GM21526 (cell line): Measurements from ENCODE around the gene POFUT1.
"Not testable (repeated sequence)": the region's sequence is repeated elsewhere in the genome, so short reads cannot be mapped to it uniquely, and the experiment has no call there.

Experiments used
- ATAC-seq: cut with Tn5 transposase; IDR thresholded peaks from one replicate; pipeline ENCODE4 v1.9.1; 2021; ENCODE audit warnings: moderate library complexity; ENCODE audit not compliant: unreplicated experiment, low FRiP score

Gene POFUT1

DNA sequence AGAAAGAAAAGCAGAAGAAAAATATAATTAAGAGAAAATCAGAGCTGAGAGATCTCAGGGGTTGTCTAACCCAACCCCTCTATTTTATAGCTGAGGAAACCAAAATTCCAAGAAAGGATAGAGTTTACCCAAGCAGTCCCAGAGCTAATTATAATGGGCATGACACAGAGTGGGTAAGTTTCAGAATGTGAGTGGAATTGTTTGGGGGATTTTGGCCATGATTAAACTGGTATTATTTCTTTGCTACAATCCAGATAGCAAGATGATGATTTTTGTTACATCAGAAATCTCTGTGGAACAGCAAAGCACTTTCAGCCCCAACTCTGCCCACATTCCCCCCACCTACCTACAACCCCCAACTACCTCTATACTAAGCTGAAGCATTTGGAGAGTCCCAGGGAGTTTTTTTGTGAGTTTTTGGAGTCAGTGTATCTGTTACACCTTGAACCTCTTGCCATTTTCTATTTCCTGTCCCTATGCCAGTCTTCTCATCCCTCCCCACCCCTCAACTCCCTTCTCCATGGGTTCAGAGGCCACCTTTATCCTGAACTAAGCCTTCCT, 24.7 kb downstream of the POFUT1 start:
- no peak for ATAC-seq

DNA sequence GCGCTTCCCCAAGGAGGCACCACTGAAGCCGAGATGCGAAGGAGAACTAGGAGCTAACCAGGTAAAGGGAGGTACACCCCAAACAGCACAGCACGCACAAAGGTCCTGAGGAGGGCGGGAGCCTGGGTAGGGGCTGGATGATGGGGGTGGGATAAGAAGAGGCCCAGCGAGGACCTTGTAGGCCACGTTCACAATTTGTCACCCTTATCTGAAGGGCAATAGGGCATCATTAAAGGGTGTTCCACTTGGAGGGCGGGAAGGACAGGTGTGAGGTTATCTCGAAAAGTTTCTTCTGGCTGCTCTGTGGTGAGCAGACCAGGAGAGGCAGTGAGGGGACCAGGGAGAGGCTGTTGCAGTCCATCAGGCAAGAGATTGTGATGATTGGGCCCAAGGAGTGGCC, 25.6 kb downstream of the POFUT1 start:
- ATAC-seq = no peak

DNA sequence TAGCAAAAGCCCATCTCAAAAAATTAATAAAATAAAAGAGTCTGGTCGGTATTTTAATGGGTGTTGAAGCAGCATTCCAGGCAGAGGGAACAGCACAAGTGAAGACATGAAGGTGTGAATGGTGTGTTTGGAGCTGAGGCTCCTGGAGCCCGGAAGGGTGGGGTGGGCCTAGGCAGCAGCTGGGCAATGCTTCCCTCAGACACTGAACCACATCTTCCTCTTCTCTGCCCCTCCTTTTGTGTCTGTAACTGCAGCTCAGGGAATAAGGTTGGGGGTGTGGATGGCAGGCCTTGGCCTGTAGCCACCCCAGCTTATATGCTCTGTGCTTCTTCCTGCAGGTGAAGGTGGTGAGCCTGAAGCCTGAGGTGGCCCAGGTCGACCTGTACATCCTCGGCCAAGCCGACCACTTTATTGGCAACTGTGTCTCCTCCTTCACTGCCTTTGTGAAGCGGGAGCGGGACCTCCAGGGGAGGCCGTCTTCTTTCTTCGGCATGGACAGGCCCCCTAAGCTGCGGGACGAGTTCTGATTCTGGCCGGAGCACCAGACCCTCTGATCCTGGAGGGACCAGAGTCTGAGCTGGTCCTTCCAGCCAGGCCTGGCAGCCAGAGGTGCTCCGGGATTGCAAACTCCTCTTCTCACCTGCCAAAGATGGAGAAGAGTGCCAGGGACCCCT, 26.6 kb downstream of the POFUT1 start:
- no peak for ATAC-seq

DNA sequence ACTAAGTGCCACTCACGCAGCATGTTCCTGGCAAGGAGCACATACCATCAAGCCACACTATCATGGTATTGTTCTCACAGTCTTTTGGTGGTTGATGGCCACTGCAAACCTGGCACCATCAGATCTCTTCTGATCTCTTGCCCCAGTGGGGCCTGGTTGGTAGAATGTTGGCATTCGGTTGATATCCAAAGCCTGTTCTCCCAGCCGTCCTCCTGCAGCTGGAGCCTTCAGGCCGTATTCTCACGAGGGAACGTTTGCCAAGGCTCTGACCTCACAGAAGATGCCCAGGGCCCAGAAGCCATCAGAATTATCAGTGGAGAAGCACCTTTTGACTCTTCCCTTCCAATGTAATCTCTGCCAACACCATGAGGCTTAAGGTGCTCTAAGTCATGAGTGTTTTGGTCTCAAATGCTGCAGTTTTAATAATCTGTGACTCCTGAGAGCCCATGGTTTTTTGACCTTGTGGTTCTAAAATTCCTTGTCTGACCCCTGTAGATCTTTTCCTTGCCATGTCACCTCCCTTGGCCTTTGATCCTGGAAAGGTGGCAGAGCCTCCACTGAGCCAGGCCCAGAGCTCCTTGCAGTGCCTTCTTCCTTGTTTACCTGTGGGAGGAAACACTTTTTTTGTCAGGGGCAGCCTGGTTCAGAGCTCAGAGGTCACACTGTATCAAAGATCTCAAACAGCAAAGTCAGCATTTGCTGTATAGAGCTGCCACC, 27.8 kb downstream of the POFUT1 start:
- no peak for ATAC-seq

DNA sequence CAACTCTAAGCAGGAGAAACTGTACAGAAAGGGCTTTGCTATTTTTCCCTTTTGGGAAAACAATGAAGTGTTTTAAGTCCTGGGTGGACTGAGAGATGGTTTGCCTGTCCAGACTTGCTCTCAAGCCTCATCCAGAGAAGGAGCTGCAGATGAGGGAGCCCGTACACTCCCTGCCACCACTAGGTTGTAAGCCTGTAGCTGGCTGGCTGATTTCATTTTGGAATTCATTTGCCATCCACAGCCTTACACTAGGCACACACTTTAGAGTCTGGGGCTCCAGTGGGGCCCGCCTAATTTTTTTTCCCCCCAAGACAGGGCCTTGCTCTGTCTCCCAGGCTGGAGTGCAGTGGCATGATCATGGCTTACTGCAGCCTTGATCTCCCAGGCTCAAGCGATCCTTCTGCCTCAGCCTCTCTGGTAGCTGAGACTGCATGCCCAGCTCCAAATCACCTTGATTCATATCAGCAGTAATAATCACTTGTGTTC, 28.4 kb downstream of the POFUT1 start:
- ATAC-seq = no peak

DNA sequence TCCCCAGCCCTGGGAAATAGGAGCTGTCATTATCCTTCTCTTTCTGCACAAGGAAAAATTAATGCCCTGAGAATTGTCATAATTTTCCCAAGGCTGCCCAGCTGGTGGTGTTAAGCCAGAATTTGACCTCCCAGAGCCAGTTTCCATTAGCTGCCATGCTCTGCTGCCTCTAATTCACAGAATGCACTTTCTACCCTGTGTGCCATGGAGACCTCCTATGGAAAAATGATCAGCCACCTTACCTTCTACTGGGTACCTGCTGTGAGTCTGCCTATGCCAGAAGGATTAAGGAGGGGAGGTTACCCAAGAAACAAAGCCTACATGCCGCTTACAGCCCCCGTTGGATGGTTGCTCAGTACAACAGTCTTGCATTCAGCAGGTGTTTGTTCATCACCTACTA, 29.1 kb downstream of the POFUT1 start:
- ATAC-seq = no peak

DNA sequence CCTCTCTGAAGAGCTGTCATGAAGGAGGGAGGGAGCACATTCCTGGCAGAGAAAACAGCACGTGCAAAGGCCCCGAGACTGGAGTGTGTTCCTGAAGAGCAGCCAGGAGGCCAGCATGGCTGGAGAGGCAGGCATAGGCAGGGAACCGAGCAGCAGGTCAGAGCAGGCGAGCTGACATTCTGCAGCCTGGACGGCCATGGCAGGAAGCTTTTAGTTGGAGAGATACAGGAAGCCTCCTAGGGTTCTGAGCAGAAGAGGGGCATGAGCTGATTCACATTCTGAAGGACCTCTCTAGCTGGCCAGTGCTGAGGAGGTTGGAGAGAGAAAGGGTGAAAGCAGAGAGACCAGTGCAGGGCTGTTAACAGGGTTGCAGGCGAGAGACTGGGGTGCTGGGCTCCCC, 29.7 kb downstream of the POFUT1 start:
- no peak for ATAC-seq

DNA sequence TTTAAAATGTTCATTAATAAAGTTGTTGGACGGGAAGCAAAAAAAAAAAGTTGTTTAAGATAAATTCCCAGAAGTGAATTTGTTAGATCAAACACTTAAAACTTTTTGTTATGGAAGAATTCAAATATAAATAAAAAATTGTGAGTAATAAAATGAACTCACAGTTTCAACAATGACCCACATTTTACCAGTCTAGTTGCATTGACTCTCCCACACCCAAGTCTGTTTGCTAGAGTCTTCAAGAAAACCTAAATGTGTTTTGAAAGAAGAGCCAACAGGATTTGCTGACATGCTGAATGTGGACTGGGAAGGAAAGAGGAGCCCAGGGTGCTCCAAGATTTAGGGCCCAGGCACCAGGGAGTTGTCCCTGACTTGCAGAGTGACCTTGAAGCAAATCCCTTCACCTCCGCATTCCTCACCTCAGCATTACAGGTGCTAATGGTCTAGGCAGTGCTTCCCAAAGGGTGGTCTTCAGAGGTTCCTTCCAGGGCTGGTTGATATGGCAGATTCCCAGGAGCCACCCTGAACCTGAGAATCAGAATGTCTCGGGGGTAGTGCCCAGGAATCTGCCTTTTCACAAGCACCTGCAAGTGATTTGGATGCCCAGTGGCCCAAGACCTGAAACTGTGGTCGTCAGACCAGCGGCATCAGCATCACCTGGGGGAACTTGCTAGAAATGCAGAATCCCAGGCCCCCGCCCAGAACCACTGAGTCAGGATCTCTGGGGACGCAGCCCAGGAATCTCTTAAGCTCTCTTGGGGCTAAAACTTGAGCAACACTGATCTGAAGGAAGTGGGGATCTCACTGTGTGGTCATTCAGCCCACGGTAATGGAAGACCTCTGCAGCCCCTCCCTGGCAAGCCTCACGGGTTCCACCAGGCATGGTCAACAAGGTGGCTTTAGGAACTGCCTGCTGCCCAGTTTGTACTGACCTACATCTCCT, 31.1 kb downstream of the POFUT1 start:
- ATAC-seq = no peak

DNA sequence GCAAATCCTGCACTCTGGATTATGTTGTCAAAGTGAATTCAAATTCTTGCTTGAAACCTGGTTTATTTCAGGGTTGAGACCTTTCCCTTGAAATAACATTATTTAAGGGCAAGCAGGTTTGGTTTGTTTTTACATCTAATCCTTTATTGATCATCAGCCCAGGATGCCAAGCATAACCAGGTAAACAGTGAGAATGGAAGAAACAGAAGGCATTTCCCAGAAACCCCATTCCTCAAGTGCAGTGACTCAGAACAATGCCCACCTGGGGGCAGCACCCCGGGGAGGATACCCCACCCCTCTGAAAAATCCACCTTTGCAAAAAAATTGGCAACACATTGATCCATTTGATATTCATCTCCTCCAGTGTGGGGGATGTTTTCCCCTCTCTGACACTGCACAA, 32.5 kb downstream of the POFUT1 start:
- no peak for ATAC-seq

DNA sequence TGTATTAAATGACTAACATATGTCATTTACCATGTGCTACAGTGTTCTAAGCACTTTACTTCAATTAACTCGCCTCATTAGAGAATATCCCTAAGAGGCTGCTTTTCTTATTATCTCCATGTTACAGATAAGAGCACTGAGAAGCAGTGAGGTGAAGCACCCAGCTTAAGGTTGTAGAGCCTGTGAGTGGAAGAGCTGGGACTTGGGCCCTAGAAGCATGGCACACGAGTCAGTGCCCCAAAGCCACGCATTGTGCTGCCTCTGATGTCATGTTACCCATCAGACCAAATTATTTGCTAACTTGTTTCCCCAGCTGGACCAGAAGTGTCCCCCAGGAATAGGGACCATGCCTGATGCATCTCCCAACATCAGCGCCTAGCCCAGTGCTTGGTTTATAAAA, 34.1 kb downstream of the POFUT1 start:
- ATAC-seq = no peak

DNA sequence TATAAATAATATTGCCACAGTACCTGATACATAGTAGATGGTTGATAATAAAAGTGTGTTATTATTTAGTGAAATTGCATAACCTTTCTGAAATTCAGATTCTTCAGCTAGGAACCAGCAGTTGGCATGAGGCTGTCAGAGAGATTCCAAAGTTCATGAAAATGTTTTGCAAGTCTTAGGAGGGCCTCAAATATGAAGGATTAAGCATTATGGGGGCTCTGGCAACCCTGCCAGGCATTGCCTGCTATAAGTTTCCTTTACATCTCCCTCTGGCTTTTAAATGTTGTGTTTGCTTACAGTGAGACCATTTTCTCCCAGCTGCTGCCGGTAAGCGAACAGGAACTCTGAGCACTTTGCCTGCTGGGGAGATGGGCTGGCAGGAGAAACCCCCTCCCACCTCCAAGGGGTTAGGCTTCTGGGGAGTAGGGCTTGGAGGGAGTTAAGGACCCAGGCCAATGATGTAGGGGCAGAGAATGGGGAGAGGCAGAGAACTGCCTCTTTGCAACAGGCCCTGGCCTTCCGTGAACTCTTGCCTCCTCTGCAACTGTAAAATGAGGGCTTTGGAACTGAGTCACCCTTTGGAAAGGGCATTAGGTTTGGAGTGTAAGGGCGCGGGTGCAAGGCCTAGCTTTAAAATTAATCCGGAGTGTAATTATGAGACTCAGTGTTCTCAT, 36.6 kb downstream of the POFUT1 start:
- no peak for ATAC-seq

DNA sequence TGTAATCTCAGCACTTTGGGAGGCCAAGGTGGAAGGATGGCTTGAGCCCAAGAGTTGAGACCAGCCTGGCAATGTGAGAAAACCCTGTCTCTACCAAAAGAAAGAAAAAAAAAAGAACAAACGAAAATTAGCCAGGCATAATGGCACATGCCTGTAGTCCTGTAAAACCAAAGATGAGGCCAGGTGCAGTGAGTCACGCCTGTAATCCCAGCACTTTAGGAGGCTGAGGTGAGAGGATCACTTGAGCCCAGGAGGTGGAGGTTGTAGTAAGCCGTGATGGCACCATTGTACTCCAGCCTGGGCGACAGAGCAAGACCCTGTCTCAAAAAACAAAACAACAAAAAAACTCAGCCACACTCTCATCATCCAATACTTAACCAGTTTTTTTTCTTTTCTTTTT, 37.3 kb downstream of the POFUT1 start:
- ATAC-seq = no peak

DNA sequence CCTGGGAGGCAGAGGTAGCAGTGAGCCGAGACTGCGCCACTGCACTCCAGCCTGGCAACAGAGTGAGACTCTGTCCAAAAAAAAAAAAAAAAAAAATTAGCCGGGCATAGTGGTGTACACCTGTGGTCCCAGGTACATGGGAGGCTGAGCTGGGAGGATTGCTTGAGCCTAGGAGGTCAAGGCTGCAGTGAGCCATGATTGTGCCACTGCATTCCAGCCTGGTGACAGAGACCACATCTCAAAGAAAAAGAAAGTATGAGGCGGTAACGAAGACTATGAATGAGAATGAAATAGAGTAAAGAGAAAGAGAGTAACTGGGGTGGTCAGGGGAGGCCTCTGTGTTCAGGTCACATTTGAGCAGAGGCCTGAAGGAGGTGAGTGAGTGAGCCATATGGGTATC, 38.5 kb downstream of the POFUT1 start:
- ATAC-seq = not testable (repeated sequence)

DNA sequence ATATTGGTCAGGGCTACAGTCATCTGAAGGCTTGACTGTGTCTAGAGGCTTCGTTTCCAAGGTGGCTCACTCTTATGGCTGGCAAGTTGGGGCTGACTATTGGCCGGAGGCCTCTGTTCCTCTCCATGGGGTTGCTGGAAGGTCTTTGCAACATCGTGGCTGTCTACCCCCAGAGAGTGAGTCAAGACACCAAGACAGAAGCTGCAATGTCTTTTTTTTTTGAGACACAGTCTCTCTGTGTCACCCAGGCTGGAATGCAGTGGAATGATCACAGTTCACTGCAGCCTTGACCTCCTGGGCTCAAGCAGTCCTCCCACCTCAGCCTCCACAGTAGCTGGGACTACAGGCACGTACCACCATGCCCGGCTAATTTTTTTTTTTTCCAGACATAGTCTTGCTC, 40.4 kb downstream of the POFUT1 start:
- ATAC-seq = no peak

DNA sequence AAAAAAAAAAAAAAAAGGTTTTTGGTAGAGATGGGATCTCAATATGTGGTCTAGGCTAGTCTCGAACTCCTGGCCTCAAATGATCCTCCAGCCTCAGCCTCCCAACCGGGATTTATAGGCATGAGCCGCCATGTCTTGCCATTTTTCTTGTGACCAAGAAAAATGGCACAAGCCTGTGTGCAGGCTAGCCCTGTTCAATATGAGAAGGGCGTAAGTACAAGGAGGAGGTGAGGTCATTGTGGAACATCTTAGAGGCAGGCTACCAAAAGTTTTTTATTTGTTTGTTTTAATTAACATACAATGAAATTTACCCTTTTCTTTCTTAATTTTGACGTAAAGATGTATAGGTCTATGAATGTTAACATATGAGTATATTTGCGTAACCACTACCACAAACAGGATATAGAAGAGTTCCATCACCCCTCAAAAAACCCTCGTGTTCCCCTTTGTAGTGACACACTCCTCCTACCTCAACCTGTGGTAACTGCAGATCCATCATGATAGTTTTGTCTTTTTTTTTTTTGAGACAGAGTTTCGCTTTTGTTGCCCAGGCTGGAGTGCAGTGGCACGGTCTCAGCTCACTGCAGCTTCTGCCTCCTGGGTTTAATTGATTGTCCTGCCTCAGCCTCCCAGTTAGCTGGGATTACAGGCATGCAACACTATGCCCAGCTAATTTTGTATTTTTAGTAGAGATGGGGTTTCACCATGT, 41.5 kb downstream of the POFUT1 start:
- ATAC-seq = no peak

DNA sequence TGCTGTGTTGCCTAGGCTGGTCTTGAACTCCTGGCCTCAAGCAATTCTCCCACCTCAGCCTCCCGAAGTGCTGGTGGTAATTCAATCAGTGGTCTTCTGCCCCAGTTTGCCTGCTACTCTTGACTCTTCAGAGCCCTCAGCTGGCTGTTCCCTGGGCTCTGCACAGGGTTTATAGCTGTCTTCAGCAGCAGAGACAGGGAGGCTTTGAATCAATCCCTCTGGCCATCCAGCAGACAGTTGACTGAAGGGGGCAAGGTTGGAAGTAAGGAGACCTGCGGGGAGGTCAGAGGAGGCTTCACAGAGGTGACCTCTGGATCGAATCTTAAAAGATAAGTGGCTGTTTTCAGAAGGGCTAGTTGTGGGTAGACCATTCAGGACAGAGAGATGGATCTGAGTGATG, 43.8 kb downstream of the POFUT1 start:
- no peak for ATAC-seq

DNA sequence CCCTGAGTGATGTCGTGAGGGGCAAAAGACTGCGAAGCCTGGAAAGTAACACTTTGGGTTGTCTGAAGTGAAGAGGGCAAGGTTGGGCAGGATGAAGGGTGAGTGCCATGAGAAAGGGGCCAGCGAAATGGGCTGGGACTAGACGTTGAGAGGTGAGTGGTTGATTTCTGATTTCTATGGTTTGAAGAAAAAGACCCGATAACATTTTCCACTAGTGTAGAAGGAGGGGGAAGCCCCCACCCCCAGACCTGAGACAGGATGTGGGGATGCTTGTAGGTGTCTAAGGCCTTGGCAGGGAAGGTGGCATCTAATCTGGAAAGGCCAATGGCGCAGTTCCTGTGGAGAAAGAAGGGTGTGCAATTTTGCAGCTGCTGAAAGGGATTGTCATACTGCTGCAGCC, 44.5 kb downstream of the POFUT1 start:
- no peak for ATAC-seq

DNA sequence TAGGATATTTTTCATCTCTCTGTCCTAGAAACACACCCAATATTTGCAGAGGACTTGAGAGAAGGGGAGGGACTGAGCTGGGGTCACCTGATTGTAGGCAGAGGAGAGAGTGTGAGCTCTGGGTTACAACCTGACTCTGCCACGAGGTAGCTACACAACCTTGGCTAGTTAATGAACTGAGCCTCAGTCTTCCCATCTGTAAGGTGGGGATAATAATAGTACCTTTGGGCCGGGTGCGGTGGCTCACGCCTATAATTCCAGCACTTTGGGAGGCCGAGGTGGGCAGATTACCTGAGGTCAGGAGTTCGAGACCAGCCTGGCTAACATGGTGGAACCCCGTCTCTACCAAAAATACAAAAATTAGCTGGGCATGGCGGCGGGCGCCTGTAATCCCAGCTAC, 53.3 kb downstream of the POFUT1 start:
- ATAC-seq = not testable (repeated sequence)

DNA sequence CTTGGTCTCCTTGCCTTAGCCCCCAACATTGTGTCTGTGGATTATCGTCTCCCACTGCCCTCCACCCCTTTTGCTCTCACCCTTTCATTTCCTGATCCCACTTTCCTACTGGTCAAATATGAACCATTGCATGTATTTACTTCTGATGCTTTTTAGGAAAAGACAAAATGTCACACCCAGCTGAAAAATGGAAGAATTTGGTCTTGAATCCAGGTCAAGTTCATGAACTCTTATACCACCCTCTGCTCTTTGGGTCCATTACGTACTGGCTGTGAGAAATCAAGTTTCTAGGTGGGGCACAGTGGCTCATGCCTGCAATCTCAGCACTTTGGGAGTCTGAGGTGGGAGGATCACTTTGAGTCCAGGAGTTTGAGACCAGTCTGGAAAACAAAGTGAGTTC, 54.0 kb downstream of the POFUT1 start:
- ATAC-seq = no peak
